Mucosa of rectum (tissue), 2 donors: ENCODE data around the gene EDN2.

ENCODE experiments used
- H3K27ac ChIP-seq, 2 donors: one replicate each; pipeline ENCODE4 v1.7.0; 2013; ENCODE audit warnings: inconsistent platforms in 2 of 2, low read depth in 2 of 2, low read length in 2 of 2
- H3K27me3 ChIP-seq, 2 donors: one replicate each; pipeline ENCODE4 v1.7.0; 2013; ENCODE audit warnings: low read length in 2 of 2; ENCODE audit not compliant: control insufficient read depth in 2 of 2, insufficient read depth in 2 of 2
- H3K36me3 ChIP-seq, 2 donors: one replicate each; pipeline ENCODE4 v1.7.0; 2013; ENCODE audit warnings: low read length in 2 of 2; ENCODE audit not compliant: control insufficient read depth in 2 of 2, insufficient read depth in 2 of 2
- H3K4me1 ChIP-seq, 2 donors: one replicate each; pipeline ENCODE4 v1.7.0; 2013; ENCODE audit warnings: low read length in 2 of 2, mild to moderate bottlenecking in 1 of 2; ENCODE audit not compliant: control insufficient read depth in 2 of 2, insufficient read depth in 2 of 2
- H3K4me3 ChIP-seq, 2 donors: one replicate each; pipeline ENCODE4 v1.7.0; 2013; ENCODE audit warnings: low read length in 2 of 2
- H3K9ac ChIP-seq, 2 donors: one replicate each; pipeline ENCODE4 v1.7.0; 2013; ENCODE audit warnings: low read length in 2 of 2, low read depth in 1 of 2, mild to moderate bottlenecking in 1 of 2
- H3K9me3 ChIP-seq, 2 donors: one replicate each; pipeline ENCODE4 v1.7.0; 2013; ENCODE audit warnings: low read length in 2 of 2; ENCODE audit not compliant: control insufficient read depth in 2 of 2
- donor health status: healthy.
- donor health status: Normal muscosa, but diverticular disease.

The EDN2 gene

DNA sequence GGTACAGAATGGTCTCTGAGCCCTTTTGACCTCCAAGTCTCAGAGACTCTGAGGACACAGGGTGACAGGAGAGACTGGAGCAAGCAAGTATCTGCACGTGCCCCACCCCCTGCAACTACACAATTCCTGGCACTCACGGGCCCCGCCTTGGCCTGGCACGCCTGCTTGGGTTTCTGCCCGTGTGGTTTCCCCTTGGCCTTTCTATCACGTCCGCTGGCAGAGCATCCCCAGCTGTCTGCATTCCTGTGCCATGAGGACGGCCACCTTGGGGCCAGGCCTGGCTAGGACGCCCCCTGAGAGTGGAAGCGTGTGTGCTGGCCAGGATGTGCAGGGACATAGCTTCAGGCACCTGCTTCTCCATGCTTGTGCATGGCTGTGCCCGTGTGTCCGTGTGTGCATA is 14.3 kb upstream of the EDN2 start:
- Histone ChIP-seq H3K36me3 (no peaks in the 10 kb centered on the region), H3K27me3 (peaks cover 0 to 4% of the 10 kb centered on the region in 2 donors), H3K27ac (peak overlapping the region; percentile 43 to 58), H3K9ac (peak overlapping the region in 1 of 2 donors; percentile 38), H3K4me1 (peaks cover 34 to 51% of the 10 kb centered on the region in 2 donors), H3K4me3 (no peak overlapping the region), H3K9me3 (no peaks in the 10 kb centered on the region)

GRCh38 chr1:41498391-41498790 is 13.9 kb upstream of the EDN2 start:
- Histone ChIP-seq H3K27me3 (peaks cover 0 to 4% of the 10 kb centered on the region in 2 donors), H3K36me3 (no peaks in the 10 kb centered on the region), H3K9me3 (no peaks in the 10 kb centered on the region), H3K27ac (peak overlapping the region; percentile 43 to 58), H3K4me1 (peaks cover 34 to 51% of the 10 kb centered on the region in 2 donors), H3K4me3 (no peak overlapping the region), H3K9ac (peak overlapping the region in 1 of 2 donors; percentile 38)

GRCh38 chr1:41497461-41498030 is 13.1 kb upstream of the EDN2 start:
- no peak overlapping the region for H3K4me3 ChIP-seq
- peaks cover 34 to 51% of the 10 kb centered on the region in 2 donors for H3K4me1 ChIP-seq
- H3K36me3 ChIP-seq: no peaks in the 10 kb centered on the region
- H3K27ac ChIP-seq: no peak overlapping the region
- peak overlapping the region in 1 of 2 donors; percentile 74 for H3K9ac ChIP-seq
- H3K9me3 ChIP-seq: no peaks in the 10 kb centered on the region
- H3K27me3 ChIP-seq: peaks cover 0 to 4% of the 10 kb centered on the region in 2 donors

- H3K9ac ChIP-seq: peak overlapping the region in 1 of 2 donors; percentile 74
- H3K36me3 ChIP-seq: no peaks in the 10 kb centered on the region
- H3K4me3 ChIP-seq: no peak overlapping the region
- H3K9me3 ChIP-seq: no peaks in the 10 kb centered on the region
- H3K4me1 ChIP-seq: peaks cover 31 to 47% of the 10 kb centered on the region in 2 donors
- peak overlapping the region in 1 of 2 donors; percentile 60 for H3K27ac ChIP-seq
- H3K27me3 ChIP-seq: peaks cover 0 to 4% of the 10 kb centered on the region in 2 donors
Measured at GRCh38 chr1:41497056-41497440, 12.6 kb upstream of the EDN2 start.

GRCh38 chr1:41496080-41497055 is 11.9 kb upstream of the EDN2 start:
- peak overlapping the region in 1 of 2 donors; percentile 74 for H3K9ac ChIP-seq
- H3K4me1 ChIP-seq: peaks cover 29 to 42% of the 10 kb centered on the region in 2 donors
- peak overlapping the region in 1 of 2 donors; percentile 60 for H3K27ac ChIP-seq
- H3K4me3 ChIP-seq: peak overlapping the region; percentile 37 to 40
- H3K27me3 ChIP-seq: peaks cover 0 to 4% of the 10 kb centered on the region in 2 donors
- no peaks in the 10 kb centered on the region for H3K9me3 ChIP-seq
- no peaks in the 10 kb centered on the region for H3K36me3 ChIP-seq

- Histone ChIP-seq H3K27me3 (peaks cover 0 to 4% of the 10 kb centered on the region in 2 donors), H3K9me3 (no peaks in the 10 kb centered on the region), H3K4me1 (peaks cover 21 to 34% of the 10 kb centered on the region in 2 donors), H3K9ac (peak overlapping the region in 1 of 2 donors; percentile 74), H3K4me3 (peak overlapping the region in 1 of 2 donors; percentile 37), H3K36me3 (no peaks in the 10 kb centered on the region), H3K27ac (no peak overlapping the region)
Measured at GRCh38 chr1:41495210-41495948, 10.9 kb upstream of the EDN2 start.

DNA sequence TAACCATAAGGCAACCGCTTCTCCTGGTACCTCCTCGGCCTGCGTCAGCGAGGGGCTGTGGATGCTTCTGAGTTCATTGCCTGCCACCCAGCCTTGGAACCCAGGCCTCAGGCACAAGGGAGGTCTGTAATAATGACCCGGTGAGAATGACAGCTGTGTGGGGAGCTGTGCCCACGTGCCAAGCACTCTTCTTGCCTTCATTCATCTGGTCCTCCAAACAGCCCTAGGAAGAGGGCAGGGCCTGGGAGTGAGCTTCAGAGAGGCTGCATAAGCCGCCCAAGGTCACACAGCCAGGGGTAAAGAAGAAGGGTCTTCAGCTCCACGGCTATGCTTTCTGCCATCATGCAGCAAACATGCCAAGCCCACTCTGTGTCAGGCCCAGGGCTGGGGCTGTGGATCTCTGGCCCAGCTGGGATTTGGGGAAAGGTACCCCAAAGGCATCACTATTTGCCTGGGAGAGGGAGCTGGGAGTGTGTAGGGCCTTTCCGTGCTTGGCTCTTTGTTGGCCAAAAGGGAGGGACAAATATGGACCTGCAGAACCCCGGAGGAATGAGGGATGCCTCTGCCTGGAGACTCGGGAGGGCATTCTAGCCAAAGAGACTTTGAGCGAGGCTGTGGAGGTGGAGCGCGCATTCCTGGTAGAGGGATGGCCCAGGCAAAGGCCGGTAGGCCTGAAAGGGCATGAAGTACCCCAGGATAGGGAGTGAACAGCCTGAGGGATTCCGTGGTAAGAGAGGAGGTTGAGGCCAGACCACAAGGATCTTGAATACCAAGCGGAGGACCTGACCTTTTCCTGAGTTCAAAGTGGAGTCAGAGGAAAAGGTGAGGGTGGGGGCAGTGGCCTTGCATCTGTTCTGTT is 10.1 kb upstream of the EDN2 start:
- H3K4me1 ChIP-seq: peaks cover 15 to 27% of the 10 kb centered on the region in 2 donors
- no peak overlapping the region for H3K4me3 ChIP-seq
- H3K9me3 ChIP-seq: no peaks in the 10 kb centered on the region
- H3K27ac ChIP-seq: no peak overlapping the region
- no peak overlapping the region for H3K9ac ChIP-seq
- H3K36me3 ChIP-seq: no peaks in the 10 kb centered on the region
- H3K27me3 ChIP-seq: peaks cover 0 to 4% of the 10 kb centered on the region in 2 donors

DNA sequence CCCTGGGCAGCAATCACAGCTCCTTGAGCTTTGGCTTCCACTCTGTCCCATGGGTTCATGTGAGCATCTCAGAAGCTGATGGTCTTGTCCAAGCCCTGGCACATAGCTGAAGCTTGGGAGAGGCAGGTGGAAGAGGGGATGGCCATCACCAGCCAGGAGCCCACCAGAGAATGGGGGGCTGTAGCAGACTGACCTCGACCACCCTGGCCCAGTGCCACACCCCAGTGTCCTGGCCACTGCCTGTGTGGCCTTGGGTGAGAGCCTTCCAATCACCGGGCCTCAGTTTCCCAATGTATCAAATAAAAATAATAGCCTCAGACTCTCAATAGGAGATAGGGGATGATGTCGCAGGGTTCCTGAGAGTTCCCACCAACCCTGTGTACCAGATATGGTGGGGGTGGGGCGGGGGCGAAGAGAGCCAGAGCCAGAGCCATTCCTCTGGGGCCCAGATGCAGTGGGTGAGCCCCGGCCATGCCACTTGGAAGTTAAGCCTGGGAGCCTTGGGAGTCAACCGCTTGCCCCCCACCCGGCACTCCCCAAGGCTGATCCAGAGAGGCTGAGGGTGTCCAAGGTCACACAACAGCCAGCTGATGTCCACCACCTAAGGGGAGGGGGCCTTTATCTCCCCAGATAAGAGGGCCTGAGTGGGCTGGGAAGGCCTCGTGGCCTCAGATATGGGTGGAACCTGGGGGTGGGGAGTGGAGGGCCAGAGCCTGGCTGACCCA is 9.3 kb upstream of the EDN2 start:
- Histone ChIP-seq H3K4me3 (no peak overlapping the region), H3K27ac (no peak overlapping the region), H3K9ac (no peak overlapping the region), H3K27me3 (peaks cover 0 to 4% of the 10 kb centered on the region in 2 donors), H3K36me3 (no peaks in the 10 kb centered on the region), H3K4me1 (peaks cover 8 to 19% of the 10 kb centered on the region in 2 donors), H3K9me3 (no peaks in the 10 kb centered on the region)

DNA sequence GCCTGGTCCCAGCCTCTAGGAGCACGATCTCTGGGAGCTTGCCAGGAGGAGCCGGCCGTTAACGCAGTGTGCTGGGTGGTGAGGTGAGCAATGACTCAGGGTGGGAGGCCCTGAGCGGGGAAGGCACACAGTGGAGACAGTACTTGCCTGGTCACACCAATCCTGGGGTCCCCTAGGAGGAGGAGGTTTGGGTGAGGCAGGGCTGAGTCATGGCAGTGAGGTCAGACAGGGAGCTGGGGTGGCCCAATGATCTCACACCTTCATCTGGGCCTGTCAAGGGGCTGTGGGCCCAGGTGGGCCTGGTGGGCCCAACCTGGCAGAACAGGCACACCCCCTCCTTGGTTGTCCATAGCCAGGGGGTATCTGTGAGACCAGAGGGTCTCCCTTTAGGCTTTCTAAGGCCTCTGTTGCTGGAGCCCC is 8.6 kb upstream of the EDN2 start:
- Histone ChIP-seq H3K4me3 (no peak overlapping the region), H3K9ac (no peak overlapping the region), H3K4me1 (peaks cover 8 to 12% of the 10 kb centered on the region in 2 donors), H3K27me3 (peaks cover 0 to 4% of the 10 kb centered on the region in 2 donors), H3K27ac (no peak overlapping the region), H3K9me3 (no peaks in the 10 kb centered on the region), H3K36me3 (no peaks in the 10 kb centered on the region)
